ENCODE measurements around the gene EFS.
"Not testable (repeated sequence)": the region's sequence is repeated elsewhere in the genome, so short reads cannot be mapped to it uniquely, and the experiment has no call there.

EFS gene

GRCh38 chr14:23398348-23398747, 33.4 kb upstream of the EFS start:
- no peak overlapping the region for H3K27ac ChIP-seq (ENCODE audit: low read depth, low read length)
- no peak overlapping the region for H3K4me3 ChIP-seq (ENCODE audit: low read depth, low read length)
- H3K9ac ChIP-seq (ENCODE audit: low read depth, low read length): no peak overlapping the region
- H3K36me3 ChIP-seq (ENCODE audit: control insufficient read depth, insufficient read depth, low read length): no peaks in the 10 kb centered on the region
- no peaks in the 10 kb centered on the region for H3K4me1 ChIP-seq (ENCODE audit: control insufficient read depth, insufficient read depth, low read length)
- H3K9me3 ChIP-seq (ENCODE audit: control insufficient read depth, insufficient read depth, low read length): no peaks in the 10 kb centered on the region
- peaks cover 3% of the 10 kb centered on the region; the same call in 1 of the 2 replicates for H3K27me3 ChIP-seq (ENCODE audit: control insufficient read depth, insufficient read depth, low read length)

- Histone ChIP-seq H3K4me3 (ENCODE audit: low read depth, low read length) (no peak overlapping the region), H3K9ac (ENCODE audit: low read depth, low read length) (no peak overlapping the region), H3K27ac (ENCODE audit: low read depth, low read length) (no peak overlapping the region), H3K36me3 (ENCODE audit: control insufficient read depth, insufficient read depth, low read length) (no peaks in the 10 kb centered on the region), H3K4me1 (ENCODE audit: control insufficient read depth, insufficient read depth, low read length) (no peaks in the 10 kb centered on the region), H3K27me3 (ENCODE audit: control insufficient read depth, insufficient read depth, low read length) (no peaks in the 10 kb centered on the region), H3K9me3 (ENCODE audit: control insufficient read depth, insufficient read depth, low read length) (no peaks in the 10 kb centered on the region)
These were observed 31.9 kb upstream of the EFS start for GRCh38 chr14:23396781-23397407.

GRCh38 chr14:23396126-23396525, 31.2 kb upstream of the EFS start:
- no peaks in the 10 kb centered on the region for H3K27me3 ChIP-seq (ENCODE audit: control insufficient read depth, insufficient read depth, low read length)
- H3K36me3 ChIP-seq (ENCODE audit: control insufficient read depth, insufficient read depth, low read length): no peaks in the 10 kb centered on the region
- H3K4me1 ChIP-seq (ENCODE audit: control insufficient read depth, insufficient read depth, low read length): no peaks in the 10 kb centered on the region
- no peak overlapping the region for H3K27ac ChIP-seq (ENCODE audit: low read depth, low read length)
- H3K4me3 ChIP-seq (ENCODE audit: low read depth, low read length): no peak overlapping the region
- no peaks in the 10 kb centered on the region for H3K9me3 ChIP-seq (ENCODE audit: control insufficient read depth, insufficient read depth, low read length)
- no peak overlapping the region for H3K9ac ChIP-seq (ENCODE audit: low read depth, low read length)

- no peaks in the 10 kb centered on the region for H3K9me3 ChIP-seq (ENCODE audit: control insufficient read depth, insufficient read depth, low read length)
- H3K36me3 ChIP-seq (ENCODE audit: control insufficient read depth, insufficient read depth, low read length): no peaks in the 10 kb centered on the region
- H3K4me1 ChIP-seq (ENCODE audit: control insufficient read depth, insufficient read depth, low read length): no peaks in the 10 kb centered on the region; the same call in 1 of the 2 replicates
- H3K27me3 ChIP-seq (ENCODE audit: control insufficient read depth, insufficient read depth, low read length): no peaks in the 10 kb centered on the region; the same call in 1 of the 2 replicates
- H3K27ac ChIP-seq (ENCODE audit: low read depth, low read length): no peak overlapping the region
- H3K9ac ChIP-seq (ENCODE audit: low read depth, low read length): no peak overlapping the region
- no peak overlapping the region for H3K4me3 ChIP-seq (ENCODE audit: low read depth, low read length)
These were observed 27.6 kb upstream of the EFS start for GRCh38 chr14:23392613-23393012.

GRCh38 chr14:23389871-23390270, 24.9 kb upstream of the EFS start:
- not testable (repeated sequence) for H3K27ac ChIP-seq (ENCODE audit: low read depth, low read length); H3K9ac ChIP-seq (ENCODE audit: low read depth, low read length); H3K4me1 ChIP-seq (ENCODE audit: control insufficient read depth, insufficient read depth, low read length); H3K4me3 ChIP-seq (ENCODE audit: low read depth, low read length); H3K27me3 ChIP-seq (ENCODE audit: control insufficient read depth, insufficient read depth, low read length); H3K36me3 ChIP-seq (ENCODE audit: control insufficient read depth, insufficient read depth, low read length); H3K9me3 ChIP-seq (ENCODE audit: control insufficient read depth, insufficient read depth, low read length)

- no peaks in the 10 kb centered on the region; the same call in 1 of the 2 replicates for H3K27me3 ChIP-seq (ENCODE audit: control insufficient read depth, insufficient read depth, low read length)
- no peaks in the 10 kb centered on the region for H3K9me3 ChIP-seq (ENCODE audit: control insufficient read depth, insufficient read depth, low read length)
- no peaks in the 10 kb centered on the region for H3K36me3 ChIP-seq (ENCODE audit: control insufficient read depth, insufficient read depth, low read length)
- H3K4me3 ChIP-seq (ENCODE audit: low read depth, low read length): no peak overlapping the region
- no peak overlapping the region for H3K27ac ChIP-seq (ENCODE audit: low read depth, low read length)
- no peaks in the 10 kb centered on the region; the same call in 1 of the 2 replicates for H3K4me1 ChIP-seq (ENCODE audit: control insufficient read depth, insufficient read depth, low read length)
- H3K9ac ChIP-seq (ENCODE audit: low read depth, low read length): no peak overlapping the region
These were observed 24.4 kb upstream of the EFS start for GRCh38 chr14:23389396-23389795.

- Histone ChIP-seq H3K27me3 (ENCODE audit: control insufficient read depth, insufficient read depth, low read length) (no peaks in the 10 kb centered on the region; the same call in 1 of the 2 replicates), H3K27ac (ENCODE audit: low read depth, low read length) (no peak overlapping the region), H3K36me3 (ENCODE audit: control insufficient read depth, insufficient read depth, low read length) (no peaks in the 10 kb centered on the region), H3K9me3 (ENCODE audit: control insufficient read depth, insufficient read depth, low read length) (no peaks in the 10 kb centered on the region), H3K4me3 (ENCODE audit: low read depth, low read length) (no peak overlapping the region), H3K4me1 (ENCODE audit: control insufficient read depth, insufficient read depth, low read length) (no peaks in the 10 kb centered on the region; the same call in 1 of the 2 replicates), H3K9ac (ENCODE audit: low read depth, low read length) (no peak overlapping the region)
These were observed 24.0 kb upstream of the EFS start for GRCh38 chr14:23388996-23389395.

GRCh38 chr14:23387916-23388882, 23.2 kb upstream of the EFS start:
- Histone ChIP-seq H3K36me3 (ENCODE audit: control insufficient read depth, insufficient read depth, low read length) (no peaks in the 10 kb centered on the region), H3K4me1 (ENCODE audit: control insufficient read depth, insufficient read depth, low read length) (no peaks in the 10 kb centered on the region; the same call in 1 of the 2 replicates), H3K27ac (ENCODE audit: low read depth, low read length) (no peak overlapping the region), H3K9ac (ENCODE audit: low read depth, low read length) (no peak overlapping the region), H3K4me3 (ENCODE audit: low read depth, low read length) (no peak overlapping the region), H3K9me3 (ENCODE audit: control insufficient read depth, insufficient read depth, low read length) (no peaks in the 10 kb centered on the region), H3K27me3 (ENCODE audit: control insufficient read depth, insufficient read depth, low read length) (no peaks in the 10 kb centered on the region; the same call in 1 of the 2 replicates)

GRCh38 chr14:23386999-23387398, 22.0 kb upstream of the EFS start:
- Histone ChIP-seq H3K36me3 (ENCODE audit: control insufficient read depth, insufficient read depth, low read length) (no peaks in the 10 kb centered on the region), H3K4me1 (ENCODE audit: control insufficient read depth, insufficient read depth, low read length) (no peaks in the 10 kb centered on the region; the same call in 1 of the 2 replicates), H3K27ac (ENCODE audit: low read depth, low read length) (no peak overlapping the region), H3K4me3 (ENCODE audit: low read depth, low read length) (no peak overlapping the region), H3K9ac (ENCODE audit: low read depth, low read length) (no peak overlapping the region), H3K27me3 (ENCODE audit: control insufficient read depth, insufficient read depth, low read length) (no peaks in the 10 kb centered on the region; the same call in 1 of the 2 replicates), H3K9me3 (ENCODE audit: control insufficient read depth, insufficient read depth, low read length) (no peaks in the 10 kb centered on the region)

GRCh38 chr14:23386266-23386657, 21.3 kb upstream of the EFS start:
- H3K4me1 ChIP-seq (ENCODE audit: control insufficient read depth, insufficient read depth, low read length); H3K9me3 ChIP-seq (ENCODE audit: control insufficient read depth, insufficient read depth, low read length); H3K4me3 ChIP-seq (ENCODE audit: low read depth, low read length): not testable (repeated sequence)

More at GRCh38 chr14:23386266-23386657, 21.3 kb upstream of the EFS start:
- not testable (repeated sequence) for H3K36me3 ChIP-seq (ENCODE audit: control insufficient read depth, insufficient read depth, low read length); H3K27me3 ChIP-seq (ENCODE audit: control insufficient read depth, insufficient read depth, low read length); H3K27ac ChIP-seq (ENCODE audit: low read depth, low read length); H3K9ac ChIP-seq (ENCODE audit: low read depth, low read length)
